ENCODE data around the gene SLC25A42.

- TF ChIP-seq CTCF (IDR thresholded peaks at IDR 0.05; ENCODE audit: insufficient read depth, low read length) (no peak), POLR2AphosphoS5 (IDR thresholded peaks at IDR 0.05; ENCODE audit: low read depth) (no peak)
Measured at GRCh38 chr19:19043881-19044280, 19.9 kb upstream of the SLC25A42 start.

All from HL-60 (cell line).